ENCODE measurements around the gene METTL17. TPM values are rescaled to one million over a fixed set of nuclear protein-coding genes. Genes with fewer than 3 reads are reported as not detected.

METTL17 gene
- total RNA-seq, 2 experiments from 2014 or later: 92.0 to 94.8 TPM

- no peaks in the 10 kb centered on the region for H3K9me3 ChIP-seq (ENCODE audit: control insufficient read depth in 1 of 2, insufficient read depth in 1 of 2, low read length in 2 of 2)
- POLR2A ChIA-PET: no interaction called here
- peaks cover 20% of the 10 kb centered on the region for H3K27me3 Mint-ChIP-seq
- DNase-seq (no peak), ATAC-seq (ENCODE audit: poor library complexity) (no peak)
- H3K27ac Mint-ChIP-seq: no peak overlapping the region
- peaks cover 6% of the 10 kb centered on the region for H3K4me1 ChIP-seq (ENCODE audit: insufficient read depth, low read length)
- H3K4me3 ChIP-seq (ENCODE audit: low read length): no peak overlapping the region
- TF ChIP-seq CTCF (IDR thresholded peaks at IDR 0.05): no peak
- CTCF ChIA-PET: no interaction called here
- H3K27ac ChIP-seq (ENCODE audit: low read depth in 1 of 2, low read length in 2 of 2): no peak overlapping the region
- no peak overlapping the region for H3K4me3 Mint-ChIP-seq
- H3K36me3 Mint-ChIP-seq (ENCODE audit: low read depth): no peaks in the 10 kb centered on the region
- intact Hi-C loops (cut with DNase I, micrococcal nuclease): no loop called here
- peaks cover 5% of the 10 kb centered on the region for H3K4me1 Mint-ChIP-seq (ENCODE audit: low read depth)
- H3K9me3 Mint-ChIP-seq: no peaks in the 10 kb centered on the region
- H3K36me3 ChIP-seq (ENCODE audit: insufficient read depth, low read length): no peaks in the 10 kb centered on the region
- peaks cover 0 to 4% of the 10 kb centered on the region in 2 experiments for H3K27me3 ChIP-seq (ENCODE audit: control insufficient read depth in 1 of 2, insufficient read depth in 2 of 2, low read length in 2 of 2)
Measured at GRCh38 chr14:20976291-20976690, 13.5 kb upstream of the METTL17 start.

- H3K27me3 Mint-ChIP-seq: peaks cover 13% of the 10 kb centered on the region
- no peaks in the 10 kb centered on the region for H3K9me3 Mint-ChIP-seq
- no peak for TF ChIP-seq CTCF (IDR thresholded peaks at IDR 0.05)
- Histone ChIP-seq H3K4me3 (ENCODE audit: low read length) (no peak overlapping the region), H3K36me3 (ENCODE audit: insufficient read depth, low read length) (no peaks in the 10 kb centered on the region), H3K27ac (ENCODE audit: low read depth in 1 of 2, low read length in 2 of 2) (no peak overlapping the region), H3K4me1 (ENCODE audit: insufficient read depth, low read length) (no peaks in the 10 kb centered on the region), H3K27me3 (ENCODE audit: control insufficient read depth in 1 of 2, insufficient read depth in 2 of 2, low read length in 2 of 2) (no peaks in the 10 kb centered on the region), H3K9me3 (ENCODE audit: control insufficient read depth in 1 of 2, insufficient read depth in 1 of 2, low read length in 2 of 2) (no peaks in the 10 kb centered on the region)
- no peaks in the 10 kb centered on the region for H3K36me3 Mint-ChIP-seq (ENCODE audit: low read depth)
- POLR2A ChIA-PET: no interaction called here
- no peak for DNase-seq
- H3K27ac Mint-ChIP-seq: no peak overlapping the region
- no peaks in the 10 kb centered on the region for H3K4me1 Mint-ChIP-seq (ENCODE audit: low read depth)
- intact Hi-C loops (cut with DNase I, micrococcal nuclease): no loop called here
- ATAC-seq (ENCODE audit: poor library complexity): no peak
- no peak overlapping the region for H3K4me3 Mint-ChIP-seq
- CTCF ChIA-PET: no interaction called here
Measured at GRCh38 chr14:20978687-20979086, 11.1 kb upstream of the METTL17 start.

GRCh38 chr14:20980906-20981305 is 8.9 kb upstream of the METTL17 start:
- no peaks in the 10 kb centered on the region for H3K27me3 ChIP-seq (ENCODE audit: control insufficient read depth in 1 of 2, insufficient read depth in 2 of 2, low read length in 2 of 2)
- no peak for TF ChIP-seq CTCF (IDR thresholded peaks at IDR 0.05)
- H3K4me3 ChIP-seq (ENCODE audit: low read length): no peak overlapping the region
- Mint-ChIP-seq H3K4me3 (no peak overlapping the region), H3K9me3 (no peaks in the 10 kb centered on the region), H3K27me3 (peaks cover 13% of the 10 kb centered on the region), H3K27ac (no peak overlapping the region), H3K36me3 (ENCODE audit: low read depth) (no peaks in the 10 kb centered on the region), H3K4me1 (ENCODE audit: low read depth) (no peaks in the 10 kb centered on the region)
- H3K36me3 ChIP-seq (ENCODE audit: insufficient read depth, low read length): no peaks in the 10 kb centered on the region
- no peaks in the 10 kb centered on the region for H3K4me1 ChIP-seq (ENCODE audit: insufficient read depth, low read length)
- POLR2A ChIA-PET: no interaction called here
- CTCF ChIA-PET: interaction anchor here (3.5 kb wide), 1 partner anchor 10 kb away, joined by 22 read pairs; no protein-coding TSS in a partner anchor
- H3K27ac ChIP-seq (ENCODE audit: low read depth in 1 of 2, low read length in 2 of 2): no peak overlapping the region
- ATAC-seq (ENCODE audit: poor library complexity) (no peak), DNase-seq (no peak)
- intact Hi-C loops (cut with DNase I, micrococcal nuclease): no loop called here
- H3K9me3 ChIP-seq (ENCODE audit: control insufficient read depth in 1 of 2, insufficient read depth in 1 of 2, low read length in 2 of 2): no peaks in the 10 kb centered on the region

Data from CD4-positive, alpha-beta T cell (primary cell).